Activated T-cell treated with anti-CD3 and anti-CD28 coated beads, Interleukin-2, amount 50 U/mL, for 48 hours (primary cell): ENCODE results near the gene SPATA25.
"Not testable (repeated sequence)": the region's sequence is repeated elsewhere in the genome, so short reads cannot be mapped to it uniquely, and the experiment has no call there.

ENCODE experiments used
- DNase-seq, 2 experiments: peaks; one replicate each; pipeline ENCODE4 v3.0.0-alpha.2; 2020

The SPATA25 gene

DNA sequence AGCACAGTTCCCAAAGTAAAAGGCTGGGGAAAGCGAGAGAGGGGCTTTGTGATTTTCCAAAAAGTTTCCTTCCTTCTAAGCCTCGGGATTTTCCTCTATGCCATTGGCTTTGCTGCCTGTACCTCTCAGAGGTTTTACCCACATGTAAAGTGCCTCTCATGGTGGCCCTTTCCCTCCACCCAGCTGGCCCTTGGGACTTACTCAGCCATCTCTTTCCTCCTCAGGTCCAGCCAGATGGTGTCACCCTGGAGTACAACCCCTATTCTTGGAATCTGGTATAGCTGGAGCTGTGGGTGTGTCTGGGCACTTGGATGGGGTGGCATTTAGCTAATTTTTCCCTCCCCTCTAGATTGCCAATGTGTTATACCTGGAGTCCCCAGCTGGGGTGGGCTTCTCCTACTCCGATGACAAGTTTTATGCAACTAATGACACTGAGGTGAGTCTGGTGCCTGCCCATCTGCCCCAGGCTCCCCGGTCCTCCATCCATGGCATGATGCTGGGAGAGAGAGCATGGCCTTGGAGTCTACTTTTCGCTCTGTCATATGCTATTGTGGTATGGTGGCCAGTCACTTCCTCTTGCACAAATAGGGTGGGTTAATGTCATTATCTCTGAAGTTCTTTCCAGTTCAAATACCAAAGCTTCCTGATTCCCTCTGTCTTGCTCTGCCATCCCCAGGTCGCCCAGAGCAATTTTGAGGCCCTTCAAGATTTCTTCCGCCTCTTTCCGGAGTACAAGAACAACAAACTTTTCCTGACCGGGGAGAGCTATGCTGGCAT lies 4.8 kb upstream of the SPATA25 start:
- DNase-seq: no peak

DNA sequence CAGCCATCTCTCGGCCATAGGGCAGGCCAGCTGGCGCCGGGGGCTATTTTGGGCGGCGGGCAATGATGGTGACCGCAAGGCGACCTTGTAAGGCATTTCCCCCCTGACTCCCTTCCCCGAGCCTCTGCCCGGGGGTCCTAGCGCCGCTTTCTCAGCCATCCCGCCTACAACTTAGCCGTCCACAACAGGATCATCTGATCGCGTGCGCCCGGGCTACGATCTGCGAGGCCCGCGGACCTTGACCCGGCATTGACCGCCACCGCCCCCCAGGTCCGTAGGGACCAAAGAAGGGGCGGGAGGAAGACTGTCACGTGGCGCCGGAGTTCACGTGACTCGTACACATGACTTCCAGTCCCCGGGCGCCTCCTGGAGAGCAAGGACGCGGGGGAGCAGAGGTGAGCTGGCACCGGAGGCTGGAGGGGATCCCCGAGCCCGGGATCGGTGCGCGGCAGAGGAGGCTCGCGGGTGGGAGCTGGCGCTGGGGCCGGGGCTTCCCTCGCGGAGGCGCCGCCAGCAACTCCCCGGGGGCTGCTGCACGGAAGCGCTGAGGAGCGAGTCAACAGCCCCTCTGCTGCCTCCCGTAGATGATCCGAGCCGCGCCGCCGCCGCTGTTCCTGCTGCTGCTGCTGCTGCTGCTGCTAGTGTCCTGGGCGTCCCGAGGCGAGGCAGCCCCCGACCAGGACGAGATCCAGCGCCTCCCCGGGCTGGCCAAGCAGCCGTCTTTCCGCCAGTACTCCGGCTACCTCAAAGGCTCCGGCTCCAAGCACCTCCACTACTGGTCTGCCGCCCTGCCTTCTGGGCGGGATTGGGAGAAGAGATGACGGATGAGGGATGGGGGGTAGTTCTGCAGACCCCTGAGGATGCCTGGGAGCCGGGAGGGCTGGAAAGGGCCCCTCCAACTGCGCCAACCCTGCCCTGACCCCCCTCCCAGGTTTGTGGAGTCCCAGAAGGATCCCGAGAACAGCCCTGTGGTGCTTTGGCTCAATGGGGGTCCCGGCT lies 3.9 kb upstream of the SPATA25 start, which contains the start of the genes CTSA and NEURL2:
Gene CTSA (plus strand): TSS at position 351 of the 999 bp plus-strand sequence. CDS start 234 bp downstream, at position 585.
Gene NEURL2 (minus strand): TSS at position 224 of the 999 bp plus-strand sequence. CDS start 217 bp downstream, at position 7.
- DNase-seq: peak; percentile 90 to 91

DNA sequence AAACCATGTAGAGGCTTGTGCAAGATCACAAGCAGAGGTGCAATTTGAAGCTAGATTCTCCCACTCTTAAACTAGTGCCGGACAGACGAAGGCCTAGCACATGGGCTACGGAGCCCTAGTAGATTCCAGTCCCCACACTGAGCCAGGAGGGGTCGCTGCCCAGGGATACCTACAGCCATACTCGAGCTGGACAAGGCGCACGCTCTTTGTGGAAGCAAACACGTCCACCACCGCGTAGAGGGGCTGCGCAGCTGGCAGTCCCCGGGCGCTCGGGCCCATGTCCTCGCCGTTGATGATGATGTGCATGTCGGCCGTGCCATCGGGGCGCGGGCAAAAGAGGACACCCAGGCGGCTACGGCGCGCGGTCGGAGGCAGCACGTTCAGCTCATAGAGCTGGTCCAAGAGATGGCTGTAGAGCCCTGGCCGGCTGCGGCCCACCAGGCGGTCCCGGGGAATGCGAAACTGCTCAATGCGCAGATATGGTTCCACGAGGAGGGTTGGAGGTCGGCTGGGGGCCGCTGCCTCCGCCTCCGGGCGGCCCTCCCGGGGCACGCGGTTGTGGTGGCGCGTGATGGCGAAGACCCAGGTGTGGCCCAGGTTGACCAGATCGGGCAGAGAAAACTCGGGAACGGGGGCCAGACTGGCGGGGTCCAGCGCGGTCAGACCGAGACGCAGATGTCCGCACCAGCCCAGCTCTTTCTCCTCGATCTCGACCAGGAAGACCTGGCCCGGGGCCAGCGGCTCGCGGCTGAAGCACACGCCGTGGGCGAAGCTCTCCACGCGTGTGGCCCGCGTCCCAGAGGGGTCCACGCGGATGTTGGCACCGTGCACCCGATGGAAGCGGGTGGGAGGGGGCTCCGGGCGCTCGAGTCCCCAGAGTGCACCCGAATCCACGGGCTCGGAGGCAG lies 2.9 kb upstream of the SPATA25 start:
- DNase-seq: peak; percentile 72 to 73

DNA sequence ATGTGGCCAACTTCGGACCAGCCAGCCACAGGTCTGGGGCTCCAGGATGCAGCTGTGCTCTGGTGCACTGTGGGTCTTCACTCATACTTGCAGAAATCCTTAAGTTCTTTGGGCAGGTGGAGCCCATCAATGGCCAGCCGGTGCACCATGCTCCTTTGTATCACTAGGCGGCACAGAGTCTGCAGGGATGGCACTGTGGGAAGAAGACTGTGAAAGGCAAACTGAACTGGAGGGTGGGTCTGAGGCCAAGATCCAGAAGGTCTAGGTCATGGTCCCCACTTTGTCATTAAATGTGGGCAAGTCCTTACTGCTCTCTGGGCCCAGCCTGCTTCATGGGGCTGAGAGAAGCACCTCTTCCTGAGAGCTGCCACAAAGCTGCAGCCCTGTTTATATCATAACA lies 1.3 kb upstream of the SPATA25 start:
- no peak for DNase-seq

DNA sequence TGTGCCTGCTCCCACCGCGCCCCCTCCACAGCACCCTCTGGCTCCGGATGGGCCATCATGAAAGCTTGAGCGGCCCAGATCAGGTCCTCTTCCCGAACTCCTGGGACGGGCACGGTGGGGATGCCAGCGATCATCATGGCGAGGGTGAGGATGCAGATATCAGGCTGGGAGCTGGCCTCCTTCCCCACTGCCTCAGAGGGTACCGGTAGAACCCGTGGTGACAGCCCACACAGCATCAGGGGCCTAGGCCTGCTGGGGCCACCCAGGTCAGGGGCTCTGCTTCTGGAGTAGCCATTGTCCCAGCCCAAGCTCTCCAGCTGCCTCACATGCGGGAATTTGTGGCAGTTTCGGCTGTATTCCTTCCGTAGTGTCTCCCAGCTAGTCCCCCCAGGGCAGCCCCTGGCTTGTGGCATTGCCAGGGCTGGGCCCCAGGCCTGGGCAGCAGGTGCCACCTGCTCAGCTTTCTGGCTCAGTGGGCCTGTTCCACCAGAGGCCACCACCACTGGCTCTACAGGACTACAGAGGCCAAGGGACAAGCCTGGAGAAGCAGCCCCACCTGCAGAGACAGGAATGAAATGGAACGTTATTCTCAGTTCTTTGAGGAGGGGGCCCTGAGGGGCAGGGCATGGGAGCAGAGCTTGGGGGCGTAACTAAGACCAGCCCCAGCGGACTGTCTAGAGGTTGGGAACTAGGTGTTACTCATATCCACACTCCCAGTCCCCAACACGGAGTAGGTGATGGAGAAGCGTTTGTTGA lies 654 bp downstream of the SPATA25 start:
- DNase-seq: no peak

DNA sequence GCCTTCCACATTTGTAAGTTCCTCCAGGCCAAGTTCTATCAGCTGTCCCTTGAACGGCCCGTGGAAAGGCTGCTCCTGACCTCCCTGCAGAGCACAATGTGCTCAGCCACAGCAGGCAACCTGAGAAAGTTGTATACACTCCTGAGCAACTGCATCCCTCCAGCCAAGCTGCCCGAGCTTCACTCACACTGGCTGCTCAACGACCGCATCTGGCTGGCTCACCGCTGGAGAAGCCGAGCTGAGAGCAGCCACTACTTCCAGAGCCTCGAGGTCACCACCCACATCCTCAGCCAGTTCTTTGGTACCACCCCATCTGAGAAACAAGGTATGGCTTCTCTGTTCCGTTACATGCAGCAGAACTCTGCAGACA lies 4.3 kb downstream of the SPATA25 start:
- DNase-seq: no peak

DNA sequence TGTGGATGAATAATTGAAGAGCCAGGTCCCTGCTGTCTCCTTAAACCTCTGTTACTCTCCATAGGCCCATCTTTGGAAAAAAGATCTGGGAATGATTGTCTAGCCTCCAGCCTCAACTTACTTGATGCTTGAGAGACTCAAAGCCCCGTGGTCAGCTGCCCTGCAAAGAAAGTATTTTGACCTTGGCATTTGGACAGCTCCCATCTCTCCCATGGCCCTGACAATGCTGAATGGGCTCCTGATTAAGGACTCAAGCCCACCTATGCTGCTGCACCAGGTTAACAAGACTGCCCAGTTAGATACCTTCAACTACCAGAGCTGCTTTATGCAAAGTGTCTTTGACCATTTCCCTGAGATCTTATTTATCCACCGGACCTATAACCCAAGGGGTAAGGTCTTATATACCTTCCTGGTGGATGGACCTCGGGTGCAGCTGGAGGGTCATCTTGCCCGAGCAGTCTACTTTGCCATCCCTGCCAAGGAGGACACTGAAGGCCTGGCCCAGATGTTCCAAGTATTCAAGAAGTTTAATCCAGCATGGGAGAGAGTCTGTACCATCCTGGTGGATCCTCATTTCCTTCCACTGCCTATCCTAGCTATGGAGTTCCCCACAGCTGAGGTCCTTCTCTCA lies 4.8 kb downstream of the SPATA25 start:
- DNase-seq: no peak

DNA sequence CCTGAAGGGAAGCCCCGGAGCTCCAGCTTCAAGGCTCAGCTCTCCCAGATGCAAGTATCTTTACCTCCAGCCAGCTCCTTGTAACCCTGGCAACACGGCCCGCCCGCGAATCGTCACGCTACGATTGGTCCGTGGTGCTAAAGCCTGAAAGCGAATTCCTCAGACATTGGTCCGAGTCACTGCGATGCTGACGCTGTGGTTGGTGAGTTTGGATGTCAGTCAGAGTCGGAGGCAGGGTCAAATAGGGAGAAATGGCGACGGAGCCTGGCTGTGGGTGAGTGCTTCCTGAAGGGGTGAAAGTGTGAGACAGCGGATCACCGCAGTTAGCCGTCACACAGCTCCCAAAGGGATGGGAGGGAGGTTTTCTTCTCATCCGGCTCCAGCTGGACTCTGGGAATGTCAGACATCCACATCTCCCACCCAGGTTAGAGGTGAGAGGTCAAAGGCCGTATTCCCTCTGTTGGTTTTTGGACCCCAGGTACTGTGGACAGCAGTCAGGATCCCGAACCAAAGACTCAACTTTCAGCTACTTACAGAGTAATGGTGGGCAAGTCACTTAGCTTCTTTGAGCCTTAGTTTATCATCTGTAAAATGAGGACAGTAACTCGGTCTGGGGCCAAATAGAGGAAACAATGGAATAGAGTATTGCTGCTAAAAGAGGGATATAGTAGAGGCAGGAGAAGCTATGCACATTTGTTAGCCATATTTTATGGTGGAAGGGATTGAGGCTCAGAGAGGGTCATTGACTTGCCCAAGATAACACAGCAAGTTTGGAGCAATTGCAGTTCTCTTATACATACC lies 6.2 kb downstream of the SPATA25 start, which contains the start of gene ZSWIM1:
Gene ZSWIM1 (plus strand): TSS at position 240 of the 801 bp plus-strand sequence. CDS start 1,366 bp downstream, outside the sequence.
- peak; percentile 99 to 100 for DNase-seq

DNA sequence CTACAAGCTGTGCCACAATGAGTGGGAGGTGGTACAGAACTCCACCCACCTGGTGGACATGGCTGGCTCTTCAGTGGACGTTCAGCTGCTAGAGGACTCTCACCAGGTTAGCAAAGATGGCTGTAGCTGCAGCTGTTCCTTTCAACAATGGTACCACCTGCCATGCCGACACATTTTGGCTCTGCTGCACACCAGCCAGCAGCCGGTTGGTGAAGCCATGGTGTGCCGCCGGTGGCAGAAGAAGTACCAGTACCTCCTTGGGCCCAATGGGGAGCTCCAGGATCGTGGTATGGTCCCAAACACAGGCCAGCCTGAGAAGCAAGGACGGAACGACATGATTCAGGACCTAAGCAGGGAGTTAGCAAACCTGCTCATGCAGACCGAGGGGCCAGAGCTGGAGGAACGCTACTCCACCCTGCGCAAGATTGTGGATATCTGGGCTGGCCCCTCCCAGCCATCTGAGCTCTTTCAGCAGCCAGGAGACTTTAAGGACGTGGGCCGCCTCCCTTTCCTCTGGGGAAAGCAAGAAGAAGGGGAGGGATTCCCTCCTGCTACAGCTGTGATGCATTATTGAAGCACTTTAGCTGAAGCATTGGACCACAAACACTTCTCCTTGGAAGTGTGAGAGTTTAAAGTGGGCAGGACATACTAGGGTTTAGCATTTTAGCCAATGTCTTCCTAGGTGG lies 9.2 kb downstream of the SPATA25 start:
- DNase-seq: no peak

DNA sequence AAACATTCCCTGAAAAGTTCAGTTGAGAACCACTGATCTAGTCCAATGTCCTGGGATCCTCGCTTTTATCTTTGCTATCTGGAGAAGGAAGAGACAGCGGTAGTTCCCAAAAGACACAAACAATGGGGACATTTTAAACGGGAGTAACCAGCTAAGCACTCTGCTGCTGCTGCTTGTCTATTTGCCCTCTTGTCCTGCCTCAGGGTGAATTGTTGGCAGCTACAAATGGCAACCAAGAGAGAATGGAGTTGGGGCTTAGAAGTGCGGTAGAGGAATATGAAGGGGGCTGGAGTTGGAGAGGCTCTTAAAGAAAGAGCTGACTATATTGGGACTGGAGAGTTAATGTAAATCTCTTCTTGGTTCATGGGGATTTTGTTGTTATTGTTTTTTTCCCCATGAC lies 12.8 kb downstream of the SPATA25 start:
- DNase-seq: no peak

DNA sequence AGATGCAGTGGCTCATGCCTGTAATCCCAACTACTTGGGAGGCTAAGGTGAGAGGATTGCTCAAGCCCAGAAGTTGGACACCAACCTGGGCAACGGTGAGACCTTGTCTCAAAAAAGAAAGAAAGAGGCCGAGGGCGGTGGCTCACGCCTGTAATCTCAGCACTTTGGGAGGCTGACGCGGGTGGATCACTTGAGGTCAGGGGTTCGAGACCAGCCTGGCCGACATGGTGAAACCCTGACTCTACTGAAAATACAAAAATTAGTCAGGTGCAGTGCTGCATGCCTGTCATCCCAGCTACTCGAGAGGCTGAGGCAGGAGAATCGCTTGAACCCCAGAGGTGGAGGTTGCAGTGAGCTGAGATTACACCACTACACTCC lies 13.3 kb downstream of the SPATA25 start:
- DNase-seq: not testable (repeated sequence)

DNA sequence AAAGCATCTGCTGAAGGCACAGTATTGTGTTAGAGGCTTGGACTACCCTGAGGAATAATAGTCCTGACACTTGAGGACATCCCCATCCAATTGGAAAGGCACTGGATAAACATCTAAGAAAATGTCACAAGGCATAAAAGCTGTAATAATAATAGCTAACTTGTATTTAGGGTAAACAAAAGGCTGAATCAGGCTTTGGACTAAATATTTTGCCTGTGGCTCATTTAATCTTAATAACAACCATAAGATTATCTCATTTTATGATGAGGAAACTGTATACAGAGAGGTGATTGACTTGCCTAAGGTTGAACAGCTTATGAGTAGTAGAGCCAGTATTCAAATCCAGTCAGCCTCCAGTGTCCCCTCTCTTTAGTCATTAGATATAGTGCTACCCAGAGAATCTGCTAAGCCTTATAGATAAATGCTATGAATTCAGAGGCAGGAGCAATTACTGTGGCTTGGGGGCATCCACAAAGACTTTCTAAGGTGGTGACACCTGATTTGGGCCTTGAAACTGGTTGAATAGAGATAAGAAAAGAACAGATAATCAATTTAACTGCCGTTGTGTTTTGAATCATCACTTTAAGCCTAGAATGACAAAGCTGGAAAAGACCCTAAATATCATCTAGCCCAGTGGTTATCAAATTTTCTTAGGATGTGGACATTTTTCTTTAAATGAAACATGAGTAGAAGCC lies 13.9 kb downstream of the SPATA25 start:
- DNase-seq: no peak

DNA sequence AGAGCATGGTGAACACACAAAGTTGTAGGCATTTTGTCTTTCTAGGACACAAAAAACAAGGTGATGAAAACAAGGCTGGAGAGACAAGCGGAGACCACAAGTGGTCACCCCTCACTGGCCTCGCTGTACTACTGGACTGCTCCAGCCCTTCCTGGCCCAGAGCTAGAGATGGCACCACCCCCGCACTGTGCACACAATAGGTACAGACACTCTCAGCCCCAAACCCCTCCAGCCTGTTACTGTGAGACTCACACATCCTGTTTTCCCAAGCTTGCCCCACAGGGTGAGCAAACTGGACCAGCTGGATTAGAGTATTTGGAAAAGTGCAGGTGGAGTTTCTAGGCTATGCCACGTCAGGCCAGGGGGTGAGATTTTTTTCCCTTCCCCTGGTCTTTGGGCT lies 14.8 kb downstream of the SPATA25 start:
- no peak for DNase-seq

DNA sequence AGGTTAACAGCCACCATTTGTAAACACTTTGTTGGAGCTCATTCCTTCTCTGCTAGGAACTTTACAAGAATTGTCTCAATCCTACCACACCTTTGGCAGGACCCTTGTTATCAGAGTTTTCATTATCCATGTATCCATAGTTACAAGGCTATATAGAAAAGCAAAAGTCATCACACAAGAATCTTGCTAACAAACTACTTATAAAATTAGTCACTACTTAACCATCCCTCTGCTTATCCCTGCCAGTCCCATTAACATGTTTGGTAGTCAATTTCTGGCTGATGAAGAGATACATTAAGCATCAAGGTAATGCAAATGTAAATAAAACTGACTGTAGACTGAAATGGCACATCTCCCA lies 19.6 kb downstream of the SPATA25 start:
- DNase-seq: no peak

DNA sequence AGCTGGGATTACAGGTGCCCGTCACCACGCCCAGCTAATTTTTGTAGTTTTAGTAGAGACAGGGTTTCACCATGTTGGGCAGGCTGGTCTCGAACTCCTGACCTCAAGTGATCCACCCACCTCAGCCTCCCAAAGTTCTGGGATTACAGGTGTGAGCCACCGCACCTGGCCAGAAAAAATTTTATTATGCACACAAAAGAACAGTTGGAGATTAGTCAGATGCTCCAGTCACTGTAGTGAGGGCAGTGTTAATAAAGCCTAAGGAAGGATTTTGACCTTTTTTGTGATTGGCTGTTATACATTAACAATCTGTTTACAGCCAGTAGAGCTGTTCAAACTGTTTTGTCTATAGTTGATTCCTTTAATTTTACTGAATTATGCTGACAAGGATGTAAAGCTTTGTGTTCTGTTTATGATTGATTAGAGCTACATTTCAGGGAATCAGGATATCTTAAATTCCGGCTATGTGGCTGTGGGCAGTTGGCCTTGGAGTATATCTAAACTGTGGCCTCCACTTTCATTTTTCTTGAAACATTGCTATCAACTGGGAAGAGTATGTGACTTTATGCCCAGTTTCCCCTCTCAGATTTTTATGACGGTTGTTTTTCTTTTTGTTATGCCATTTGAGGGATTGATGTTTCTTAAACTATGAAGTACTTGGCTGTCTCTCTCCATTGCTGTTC lies 20.1 kb downstream of the SPATA25 start:
- no peak for DNase-seq

DNA sequence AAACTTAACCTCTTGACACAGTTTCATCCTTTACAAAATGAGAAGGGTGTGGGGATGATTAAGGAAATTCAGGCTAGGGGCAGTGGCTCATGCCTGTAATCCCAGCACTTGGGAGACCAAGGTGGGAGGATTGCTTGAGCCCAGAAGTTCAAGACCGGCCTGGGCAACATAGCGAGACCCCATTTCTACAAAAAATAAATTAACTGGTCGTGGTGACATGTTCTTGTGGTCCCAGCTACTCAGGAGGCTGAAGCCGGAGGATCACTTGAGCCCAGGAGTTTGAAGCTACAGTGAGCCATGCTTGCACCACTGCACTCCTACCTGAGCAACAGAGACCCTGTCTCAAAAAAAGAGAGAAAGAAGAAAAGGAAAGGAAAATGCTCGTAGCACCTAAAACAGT lies 21.0 kb downstream of the SPATA25 start:
- no peak for DNase-seq

DNA sequence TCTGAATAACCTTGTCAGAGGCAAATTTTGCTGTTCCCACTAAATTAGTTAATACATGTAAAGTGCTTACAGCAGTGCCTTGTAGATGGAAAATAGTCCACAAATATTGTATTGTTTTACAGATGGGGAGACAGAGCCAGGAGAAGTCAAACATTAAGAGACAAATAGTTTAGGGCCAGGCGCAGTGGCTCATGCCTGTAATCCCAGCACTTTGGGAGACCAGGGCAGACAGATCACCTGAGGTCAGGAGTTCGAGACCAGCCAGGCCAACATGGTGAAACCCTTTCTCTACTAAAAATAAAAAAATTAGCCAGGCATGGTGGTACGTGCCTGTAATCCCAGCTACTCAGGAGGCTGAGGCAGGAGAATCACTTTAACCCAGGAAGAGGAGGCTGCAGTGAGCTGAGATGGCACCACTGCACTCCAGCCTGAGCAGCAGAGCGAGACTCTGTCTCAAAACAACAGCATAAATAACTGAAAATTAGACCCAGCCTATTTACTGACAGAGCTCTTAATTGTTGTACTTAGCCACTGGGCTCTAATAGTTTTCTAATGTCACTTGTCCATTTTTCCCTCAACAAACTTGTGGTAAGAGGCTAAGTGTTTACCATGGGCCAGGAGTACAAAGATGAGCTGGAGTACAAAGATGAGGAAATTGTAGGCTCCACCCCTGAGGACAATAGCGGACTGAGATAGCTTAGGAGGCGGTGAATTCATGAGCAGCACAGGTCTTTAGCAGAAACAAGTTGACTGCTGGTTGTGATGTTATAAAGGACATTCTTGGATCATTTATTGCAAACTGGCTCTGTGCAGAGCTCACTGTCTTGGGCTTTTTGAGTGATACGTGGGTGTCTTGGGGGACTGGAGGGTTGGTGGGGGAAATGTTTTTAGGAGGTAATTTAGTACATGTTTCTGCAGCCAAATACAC lies 23.6 kb downstream of the SPATA25 start:
- DNase-seq: no peak
